ENCODE data around the gene DENND4B.
A peak's percentile ranks its signal among the peaks of the same experiment; 100 is the strongest.

Gene DENND4B

DNA sequence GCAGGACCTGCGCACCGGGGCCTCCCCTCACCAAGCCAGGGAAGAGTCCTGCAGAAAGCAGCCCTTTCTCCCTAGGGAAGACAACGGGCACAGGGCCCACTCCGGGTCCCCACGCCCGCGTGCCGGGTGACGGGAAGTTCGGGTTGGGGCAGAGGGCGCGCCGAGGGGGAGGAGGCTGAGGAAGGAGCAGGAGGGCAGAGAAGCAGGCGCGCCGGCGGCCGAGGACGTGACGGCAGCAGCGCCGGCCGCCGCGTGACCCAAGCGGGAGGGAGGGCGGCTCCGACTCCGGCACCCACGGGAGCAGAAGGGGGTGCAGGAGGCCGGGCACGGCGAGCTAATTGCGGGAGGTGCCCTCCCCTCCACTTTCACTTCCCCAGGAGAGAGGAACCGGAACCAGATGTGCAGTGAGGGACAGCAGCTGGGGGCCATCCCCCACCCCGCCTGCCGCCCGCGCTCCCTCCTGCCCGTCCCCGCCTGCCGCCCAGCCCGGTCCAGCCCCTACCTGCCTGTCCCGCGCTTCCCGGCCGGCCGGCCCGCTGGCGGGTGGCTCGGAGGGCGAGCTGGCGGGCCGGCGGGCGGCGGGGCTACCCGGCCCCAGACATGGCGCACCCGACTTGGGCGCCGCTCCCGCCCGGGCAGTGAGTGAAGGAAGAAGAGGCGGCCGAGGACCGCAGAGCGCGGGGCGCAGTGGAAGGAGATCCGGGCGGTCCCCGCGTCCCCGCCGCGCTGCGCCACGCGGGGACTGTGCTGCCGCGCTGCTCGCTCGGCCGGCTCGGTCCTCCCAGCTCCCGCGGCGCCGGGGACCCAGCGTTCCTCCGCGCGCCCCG is 510 bp downstream of the DENND4B start:
- no peaks in the 10 kb centered on the region for H3K9me3 ChIP-seq (ENCODE audit: low read length)
- H3K4me3 ChIP-seq (ENCODE audit: low read length) = peak overlapping the region; percentile 63
- peaks cover 16% of the 10 kb centered on the region for H3K4me1 ChIP-seq (ENCODE audit: insufficient read depth, low read length)
- peak overlapping the region; percentile 89 for H2AFZ ChIP-seq (ENCODE audit: low read depth, low read length)
- peaks cover 61% of the 10 kb centered on the region for H3K36me3 ChIP-seq (ENCODE audit: insufficient read depth, low read length)
- H3K27me3 ChIP-seq (ENCODE audit: insufficient read depth, low read length) = no peaks in the 10 kb centered on the region

DNA sequence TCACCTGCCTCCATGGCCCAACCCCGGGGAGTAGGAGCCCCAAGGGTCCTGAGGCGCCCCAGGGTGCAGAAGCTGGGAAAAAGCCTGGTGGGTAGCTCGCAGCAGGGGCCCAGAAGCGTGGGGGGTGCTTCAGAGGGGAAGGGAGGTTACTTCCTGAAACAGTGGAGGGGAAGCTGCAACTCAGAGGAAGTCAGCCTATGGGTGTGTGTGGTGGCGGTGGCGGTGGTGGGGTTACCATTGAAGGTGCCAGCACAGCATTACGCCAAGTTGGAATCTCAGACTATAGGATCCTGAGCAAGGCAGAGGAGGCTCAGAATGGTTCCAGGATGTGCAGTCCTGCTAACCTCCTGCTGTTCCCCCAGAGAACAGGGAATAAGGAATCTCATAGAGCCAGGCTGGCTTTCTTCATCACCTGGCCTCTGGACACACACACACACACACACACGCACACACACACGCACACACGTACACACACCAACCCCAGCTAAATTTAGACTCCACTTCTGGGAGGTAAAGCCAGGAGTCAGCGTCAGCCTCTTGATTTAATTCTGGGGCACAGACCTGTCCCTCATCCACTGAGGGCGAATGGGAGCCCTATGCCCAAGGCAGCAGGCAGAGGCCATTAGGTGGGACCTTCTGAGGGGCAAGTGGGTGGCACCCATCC is 1.3 kb downstream of the DENND4B start:
- Histone ChIP-seq H3K36me3 (ENCODE audit: insufficient read depth, low read length) (peaks cover 61% of the 10 kb centered on the region), H3K9me3 (ENCODE audit: low read length) (no peaks in the 10 kb centered on the region), H2AFZ (ENCODE audit: low read depth, low read length) (no peak overlapping the region), H3K27me3 (ENCODE audit: insufficient read depth, low read length) (no peaks in the 10 kb centered on the region), H3K4me1 (ENCODE audit: insufficient read depth, low read length) (peaks cover 16% of the 10 kb centered on the region), H3K4me3 (ENCODE audit: low read length) (peak overlapping the region; percentile 63)

- Histone ChIP-seq H3K36me3 (ENCODE audit: insufficient read depth, low read length) (peaks cover 61% of the 10 kb centered on the region), H3K27me3 (ENCODE audit: insufficient read depth, low read length) (no peaks in the 10 kb centered on the region), H3K4me3 (ENCODE audit: low read length) (no peak overlapping the region), H3K4me1 (ENCODE audit: insufficient read depth, low read length) (peaks cover 16% of the 10 kb centered on the region), H3K9me3 (ENCODE audit: low read length) (no peaks in the 10 kb centered on the region), H2AFZ (ENCODE audit: low read depth, low read length) (no peak overlapping the region)
Observed at GRCh38 chr1:153944827-153945117, 1.7 kb downstream of the DENND4B start.

DNA sequence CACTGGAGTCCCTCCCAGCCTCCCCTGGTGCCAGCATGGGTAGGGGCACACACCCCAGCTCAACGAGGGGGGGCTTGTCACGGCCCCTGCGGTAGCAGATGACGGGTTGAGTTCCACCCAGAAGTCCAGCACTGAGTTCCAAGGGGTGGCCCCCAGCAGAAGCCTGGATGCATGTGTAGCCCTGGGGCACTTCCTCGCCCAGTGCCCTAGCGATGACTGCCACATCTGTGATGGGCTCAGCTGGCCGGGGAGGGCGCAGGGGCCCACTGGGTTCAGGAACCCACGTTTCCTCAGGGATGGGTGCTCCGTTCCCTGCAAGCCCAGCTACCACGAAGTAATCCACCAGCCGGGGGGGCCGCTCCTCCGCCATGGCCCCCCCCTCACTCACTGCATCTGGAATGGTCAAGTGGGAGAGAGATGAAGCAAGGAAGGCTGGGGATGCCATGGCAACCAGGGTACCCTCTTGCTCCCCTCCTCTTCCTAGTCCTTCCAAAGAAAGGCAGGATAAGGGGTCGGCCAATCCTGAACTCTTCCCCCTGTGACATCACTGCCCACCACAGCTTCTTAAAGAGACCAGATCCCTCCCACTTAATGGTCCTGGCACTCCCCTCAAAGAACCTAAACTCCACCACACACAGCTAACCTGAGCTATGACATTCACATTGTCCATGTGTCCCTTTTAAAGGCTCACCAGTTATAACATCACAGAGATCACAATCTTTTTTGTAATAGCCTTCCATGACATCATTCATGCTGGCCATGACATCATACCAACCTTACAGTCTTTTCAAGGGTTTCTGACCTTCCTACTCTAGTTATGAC is 2.3 kb downstream of the DENND4B start:
- Histone ChIP-seq H2AFZ (ENCODE audit: low read depth, low read length) (no peak overlapping the region), H3K4me1 (ENCODE audit: insufficient read depth, low read length) (peaks cover 16% of the 10 kb centered on the region), H3K36me3 (ENCODE audit: insufficient read depth, low read length) (peaks cover 64% of the 10 kb centered on the region), H3K4me3 (ENCODE audit: low read length) (no peak overlapping the region), H3K9me3 (ENCODE audit: low read length) (no peaks in the 10 kb centered on the region), H3K27me3 (ENCODE audit: insufficient read depth, low read length) (no peaks in the 10 kb centered on the region)

- Histone ChIP-seq H3K36me3 (ENCODE audit: insufficient read depth, low read length) (peaks cover 55% of the 10 kb centered on the region), H3K27me3 (ENCODE audit: insufficient read depth, low read length) (no peaks in the 10 kb centered on the region)
Observed at GRCh38 chr1:153942766-153943549, 3.6 kb downstream of the DENND4B start.

DNA sequence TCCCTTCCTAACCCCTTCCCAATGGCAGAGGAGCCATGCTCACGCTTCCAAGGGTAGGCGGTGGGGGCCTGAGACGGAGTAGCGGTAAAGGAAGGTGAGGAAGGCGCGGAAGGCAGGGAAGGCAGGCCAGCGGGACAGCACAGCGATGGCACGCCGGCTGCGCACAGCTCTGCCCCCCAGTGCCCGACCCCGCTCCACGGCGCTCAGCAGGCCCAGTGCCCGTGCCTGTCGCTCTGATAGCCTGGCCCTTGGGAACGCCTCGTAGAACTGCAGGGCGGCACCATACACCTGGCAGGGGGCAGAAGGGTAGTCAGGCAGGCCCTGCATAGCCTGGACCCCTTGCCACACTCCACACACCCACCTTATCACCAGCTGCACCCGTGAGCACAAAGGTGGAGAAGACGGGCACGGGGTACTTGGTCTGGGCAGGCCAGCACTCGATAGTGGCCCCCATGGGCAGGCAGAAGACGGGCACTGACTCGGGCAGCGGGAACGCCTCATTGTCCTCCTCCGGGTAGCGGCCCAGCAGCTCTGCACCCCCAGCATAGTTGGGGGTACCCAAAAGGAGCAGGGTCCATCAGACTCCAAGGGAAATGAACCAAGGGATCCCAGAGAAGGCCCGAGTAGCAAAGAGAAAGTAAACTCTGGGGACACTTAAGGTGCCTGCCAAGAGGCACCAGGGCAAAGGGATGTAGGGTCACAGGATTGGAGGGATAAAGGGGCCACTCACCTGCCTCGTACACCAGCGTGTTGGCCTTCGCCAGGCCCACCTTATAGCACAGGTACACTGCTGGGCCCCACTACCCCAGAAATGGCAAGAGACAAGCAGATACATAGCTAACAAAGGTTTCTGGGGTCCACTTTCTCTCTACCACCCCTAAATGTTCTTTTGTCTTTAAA is 4.4 kb downstream of the DENND4B start:
- H2AFZ ChIP-seq (ENCODE audit: low read depth, low read length) = no peak overlapping the region
- no peaks in the 10 kb centered on the region for H3K27me3 ChIP-seq (ENCODE audit: insufficient read depth, low read length)
- no peaks in the 10 kb centered on the region for H3K9me3 ChIP-seq (ENCODE audit: low read length)
- H3K4me3 ChIP-seq (ENCODE audit: low read length) = no peak overlapping the region
- peaks cover 57% of the 10 kb centered on the region for H3K36me3 ChIP-seq (ENCODE audit: insufficient read depth, low read length)
- H3K4me1 ChIP-seq (ENCODE audit: insufficient read depth, low read length) = peaks cover 16% of the 10 kb centered on the region

More at GRCh38 chr1:153942766-153943549, 3.6 kb downstream of the DENND4B start:
- Histone ChIP-seq H2AFZ (ENCODE audit: low read depth, low read length) (no peak overlapping the region), H3K4me1 (ENCODE audit: insufficient read depth, low read length) (peaks cover 16% of the 10 kb centered on the region), H3K4me3 (ENCODE audit: low read length) (no peak overlapping the region), H3K9me3 (ENCODE audit: low read length) (no peaks in the 10 kb centered on the region)

DNA sequence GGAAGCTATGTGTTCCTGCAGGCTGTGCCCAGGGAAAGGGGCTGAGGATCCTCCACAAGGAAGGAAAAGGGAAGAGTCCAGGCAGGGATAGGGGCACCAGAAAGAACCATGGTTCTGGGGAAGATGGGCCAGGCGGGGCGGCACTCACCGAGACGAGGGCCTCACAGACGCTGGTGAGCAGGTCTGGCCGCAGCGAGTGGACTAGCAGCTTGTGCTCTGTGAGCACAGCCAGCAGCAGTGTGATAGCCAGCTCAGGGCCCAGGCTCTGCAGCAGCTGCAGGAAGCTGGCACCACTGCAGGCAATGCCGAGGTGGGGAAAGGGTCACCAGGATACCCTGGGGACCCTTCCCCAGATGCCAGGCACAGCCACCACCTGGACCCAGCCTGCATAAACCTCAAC is 5.8 kb downstream of the DENND4B start:
- Histone ChIP-seq H3K4me3 (ENCODE audit: low read length) (no peak overlapping the region), H3K9me3 (ENCODE audit: low read length) (no peaks in the 10 kb centered on the region), H3K4me1 (ENCODE audit: insufficient read depth, low read length) (peaks cover 11% of the 10 kb centered on the region), H2AFZ (ENCODE audit: low read depth, low read length) (no peak overlapping the region), H3K27me3 (ENCODE audit: insufficient read depth, low read length) (no peaks in the 10 kb centered on the region), H3K36me3 (ENCODE audit: insufficient read depth, low read length) (peaks cover 65% of the 10 kb centered on the region)

DNA sequence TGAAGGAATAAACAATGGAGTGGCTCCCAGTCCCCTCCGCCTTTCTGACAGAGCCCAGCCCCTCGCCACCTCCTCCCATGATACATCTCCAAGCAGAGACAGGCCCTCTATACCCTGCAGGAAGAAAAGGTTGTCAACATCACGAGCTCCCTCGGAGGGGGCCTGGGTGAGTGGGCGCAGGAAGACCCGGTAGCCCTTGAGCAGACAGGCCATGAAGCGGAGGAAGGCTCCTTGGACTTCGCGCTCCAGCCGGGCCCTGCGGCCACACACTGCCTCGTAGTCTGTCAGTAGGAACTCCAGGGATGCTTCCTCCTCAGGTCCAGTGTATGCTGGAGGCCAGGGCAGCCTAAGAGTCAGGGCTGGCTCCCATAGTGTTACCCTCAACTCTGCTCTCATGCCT is 7.0 kb downstream of the DENND4B start:
- Histone ChIP-seq H3K36me3 (ENCODE audit: insufficient read depth, low read length) (peaks cover 73% of the 10 kb centered on the region), H3K4me1 (ENCODE audit: insufficient read depth, low read length) (no peaks in the 10 kb centered on the region), H2AFZ (ENCODE audit: low read depth, low read length) (no peak overlapping the region), H3K4me3 (ENCODE audit: low read length) (no peak overlapping the region), H3K27me3 (ENCODE audit: insufficient read depth, low read length) (no peaks in the 10 kb centered on the region), H3K9me3 (ENCODE audit: low read length) (no peaks in the 10 kb centered on the region)

DNA sequence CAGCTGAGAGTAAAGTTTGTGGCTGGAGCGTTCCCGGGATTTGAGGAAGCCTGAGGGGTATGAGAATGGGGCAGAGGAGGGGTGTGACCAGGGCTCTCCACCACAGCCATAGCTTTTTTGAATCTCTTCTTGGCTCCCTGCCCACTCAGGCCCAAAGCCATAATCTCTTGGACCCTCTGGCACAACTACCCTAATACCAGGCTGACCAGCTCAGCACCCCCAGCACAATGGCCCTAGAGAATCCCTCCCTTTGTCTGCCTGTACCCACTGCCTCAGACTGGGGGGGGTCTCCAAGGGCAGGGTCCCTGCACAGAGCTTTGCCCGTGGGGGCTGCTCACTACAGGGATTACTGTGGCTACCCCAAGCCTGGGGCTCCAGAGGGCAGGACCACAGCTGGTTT is 7.5 kb downstream of the DENND4B start:
- Histone ChIP-seq H2AFZ (ENCODE audit: low read depth, low read length) (no peak overlapping the region), H3K27me3 (ENCODE audit: insufficient read depth, low read length) (no peaks in the 10 kb centered on the region), H3K4me3 (ENCODE audit: low read length) (no peak overlapping the region), H3K9me3 (ENCODE audit: low read length) (no peaks in the 10 kb centered on the region), H3K4me1 (ENCODE audit: insufficient read depth, low read length) (no peaks in the 10 kb centered on the region), H3K36me3 (ENCODE audit: insufficient read depth, low read length) (peaks cover 76% of the 10 kb centered on the region)

GRCh38 chr1:153937331-153937730 is 9.2 kb downstream of the DENND4B start:
- no peaks in the 10 kb centered on the region for H3K4me1 ChIP-seq (ENCODE audit: insufficient read depth, low read length)
- H2AFZ ChIP-seq (ENCODE audit: low read depth, low read length) = no peak overlapping the region
- no peaks in the 10 kb centered on the region for H3K9me3 ChIP-seq (ENCODE audit: low read length)
- peaks cover 81% of the 10 kb centered on the region for H3K36me3 ChIP-seq (ENCODE audit: insufficient read depth, low read length)
- H3K27me3 ChIP-seq (ENCODE audit: insufficient read depth, low read length) = no peaks in the 10 kb centered on the region
- H3K4me3 ChIP-seq (ENCODE audit: low read length) = no peak overlapping the region

DNA sequence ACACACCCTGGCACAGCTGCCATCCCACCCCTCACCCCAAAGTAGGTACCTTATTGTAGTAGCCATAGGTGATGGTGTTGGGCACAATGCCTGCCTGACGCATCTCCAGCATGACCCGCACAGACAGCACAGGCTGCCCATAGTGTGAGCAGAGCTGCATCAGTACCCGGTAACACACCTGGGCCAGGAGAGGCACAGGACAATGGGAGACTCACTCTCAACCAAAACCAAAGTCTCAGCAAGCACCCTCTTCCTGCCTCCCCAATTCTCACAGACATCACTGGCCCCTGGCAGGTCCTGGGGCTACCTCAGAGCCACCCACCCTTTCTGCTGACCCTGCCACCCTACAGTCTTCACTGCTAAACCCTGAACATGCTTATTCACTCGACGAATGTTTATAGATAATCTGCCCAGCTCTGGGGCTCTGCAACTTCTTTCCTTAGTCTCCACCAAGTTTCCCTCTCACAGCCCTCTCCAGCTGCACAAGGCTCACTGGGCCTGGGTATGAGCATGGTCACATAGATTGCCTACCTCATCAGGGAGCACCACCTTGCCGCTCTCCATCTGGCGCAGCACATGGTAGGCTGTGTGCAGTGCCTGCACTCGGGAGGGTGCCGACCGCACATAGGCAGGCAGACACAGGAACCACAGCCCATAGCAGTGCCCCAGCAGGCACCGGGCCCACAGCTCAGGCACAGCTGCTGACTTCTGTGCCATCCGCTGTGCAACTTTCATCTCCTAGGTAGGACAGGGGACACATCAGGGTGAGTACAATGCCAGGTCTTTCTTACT is 10.3 kb downstream of the DENND4B start:
- peaks cover 78% of the 10 kb centered on the region for H3K36me3 ChIP-seq (ENCODE audit: insufficient read depth, low read length)
- H2AFZ ChIP-seq (ENCODE audit: low read depth, low read length) = no peak overlapping the region
- H3K27me3 ChIP-seq (ENCODE audit: insufficient read depth, low read length) = no peaks in the 10 kb centered on the region
- no peak overlapping the region for H3K4me3 ChIP-seq (ENCODE audit: low read length)
- no peaks in the 10 kb centered on the region for H3K9me3 ChIP-seq (ENCODE audit: low read length)
- H3K4me1 ChIP-seq (ENCODE audit: insufficient read depth, low read length) = no peaks in the 10 kb centered on the region
